Mucosa of rectum (tissue), 2 donors: ENCODE results near the gene PMM1.
"Not testable (repeated sequence)": the region's sequence is repeated elsewhere in the genome, so short reads cannot be mapped to it uniquely, and the experiment has no call there.

ENCODE experiments used
- H3K27ac ChIP-seq, 2 donors: one replicate each; pipeline ENCODE4 v1.7.0; 2013; ENCODE audit warnings: inconsistent platforms in 2 of 2, low read depth in 2 of 2, low read length in 2 of 2
- H3K27me3 ChIP-seq, 2 donors: one replicate each; pipeline ENCODE4 v1.7.0; 2013; ENCODE audit warnings: low read length in 2 of 2; ENCODE audit not compliant: control insufficient read depth in 2 of 2, insufficient read depth in 2 of 2
- H3K36me3 ChIP-seq, 2 donors: one replicate each; pipeline ENCODE4 v1.7.0; 2013; ENCODE audit warnings: low read length in 2 of 2; ENCODE audit not compliant: control insufficient read depth in 2 of 2, insufficient read depth in 2 of 2
- H3K4me1 ChIP-seq, 2 donors: one replicate each; pipeline ENCODE4 v1.7.0; 2013; ENCODE audit warnings: low read length in 2 of 2, mild to moderate bottlenecking in 1 of 2; ENCODE audit not compliant: control insufficient read depth in 2 of 2, insufficient read depth in 2 of 2
- H3K4me3 ChIP-seq, 2 donors: one replicate each; pipeline ENCODE4 v1.7.0; 2013; ENCODE audit warnings: low read length in 2 of 2
- H3K9ac ChIP-seq, 2 donors: one replicate each; pipeline ENCODE4 v1.7.0; 2013; ENCODE audit warnings: low read length in 2 of 2, low read depth in 1 of 2, mild to moderate bottlenecking in 1 of 2
- H3K9me3 ChIP-seq, 2 donors: one replicate each; pipeline ENCODE4 v1.7.0; 2013; ENCODE audit warnings: low read length in 2 of 2; ENCODE audit not compliant: control insufficient read depth in 2 of 2
- donor health status: healthy.
- donor health status: Normal muscosa, but diverticular disease.

Gene PMM1

DNA sequence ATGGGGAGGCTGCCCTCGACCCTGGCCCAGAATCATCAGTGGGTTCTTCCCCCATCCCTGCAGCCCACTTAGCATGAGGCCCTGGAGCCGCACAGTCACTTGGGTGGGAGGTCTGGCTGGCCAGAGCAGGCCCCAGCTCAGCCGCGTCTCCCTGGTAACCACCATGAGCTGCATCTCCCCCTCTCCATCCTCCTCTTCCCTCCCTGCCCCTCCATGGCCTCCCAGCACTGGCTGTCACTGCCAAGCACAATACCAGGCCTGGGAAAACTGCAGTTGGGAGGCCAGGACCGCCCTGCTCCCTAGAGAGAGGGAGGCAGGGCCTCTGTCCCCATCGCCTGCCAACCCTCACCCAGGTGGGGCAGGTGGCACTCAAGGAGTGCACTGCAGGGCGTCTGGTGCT lies 20.8 kb downstream of the PMM1 start:
- Histone ChIP-seq H3K9ac (no peak overlapping the region), H3K36me3 (no peaks in the 10 kb centered on the region), H3K4me1 (no peaks in the 10 kb centered on the region), H3K4me3 (no peak overlapping the region), H3K27me3 (no peaks in the 10 kb centered on the region), H3K27ac (no peak overlapping the region), H3K9me3 (no peaks in the 10 kb centered on the region)

- no peak overlapping the region for H3K9ac ChIP-seq
- H3K4me3 ChIP-seq, result no peak overlapping the region
- no peaks in the 10 kb centered on the region for H3K27me3 ChIP-seq
- H3K36me3 ChIP-seq, result no peaks in the 10 kb centered on the region
- H3K27ac ChIP-seq, result no peak overlapping the region
- no peaks in the 10 kb centered on the region for H3K4me1 ChIP-seq
- no peaks in the 10 kb centered on the region for H3K9me3 ChIP-seq
Measured at GRCh38 chr22:41567512-41567768, 22.2 kb downstream of the PMM1 start.

GRCh38 chr22:41565403-41566054 lies 24.1 kb downstream of the PMM1 start:
- no peak overlapping the region for H3K9ac ChIP-seq
- no peaks in the 10 kb centered on the region for H3K4me1 ChIP-seq
- H3K4me3 ChIP-seq, result no peak overlapping the region
- no peak overlapping the region for H3K27ac ChIP-seq
- H3K9me3 ChIP-seq, result no peaks in the 10 kb centered on the region
- peaks cover 0 to 8% of the 10 kb centered on the region in 2 donors for H3K27me3 ChIP-seq
- no peaks in the 10 kb centered on the region for H3K36me3 ChIP-seq

- Histone ChIP-seq H3K27ac (no peak overlapping the region), H3K4me3 (no peak overlapping the region), H3K27me3 (peaks cover 0 to 8% of the 10 kb centered on the region in 2 donors), H3K4me1 (no peaks in the 10 kb centered on the region), H3K36me3 (no peaks in the 10 kb centered on the region), H3K9ac (no peak overlapping the region), H3K9me3 (no peaks in the 10 kb centered on the region)
Measured at GRCh38 chr22:41564563-41564962, 25.1 kb downstream of the PMM1 start.

- Histone ChIP-seq H3K4me1 (no peaks in the 10 kb centered on the region), H3K9ac (no peak overlapping the region), H3K27ac (no peak overlapping the region)
Measured at GRCh38 chr22:41563051-41563711, 26.5 kb downstream of the PMM1 start.

DNA sequence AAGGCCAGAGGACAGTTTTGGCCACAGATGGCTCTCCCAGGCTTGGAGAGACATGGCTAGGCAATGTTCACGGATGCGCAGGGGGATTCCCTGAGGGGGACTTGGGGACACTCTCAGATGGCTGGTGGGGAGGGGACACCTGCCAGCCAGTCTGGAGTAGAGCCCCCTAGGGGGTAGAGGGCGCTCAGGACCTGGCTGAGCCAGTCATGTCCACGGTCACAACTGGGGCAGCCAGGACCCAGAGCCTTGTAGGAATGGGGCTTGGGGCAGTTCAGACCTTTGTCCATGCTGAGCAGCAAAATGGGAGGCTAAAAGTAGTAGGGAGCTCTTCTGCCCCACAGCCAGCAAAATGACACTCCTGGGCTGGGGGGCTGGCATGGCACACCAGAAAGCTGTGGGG lies 27.2 kb downstream of the PMM1 start:
- Histone ChIP-seq H3K4me1 (peaks cover 0 to 2% of the 10 kb centered on the region in 2 donors), H3K9me3 (no peaks in the 10 kb centered on the region), H3K9ac (no peak overlapping the region), H3K27ac (no peak overlapping the region), H3K36me3 (no peaks in the 10 kb centered on the region), H3K4me3 (no peak overlapping the region), H3K27me3 (peaks cover 0 to 8% of the 10 kb centered on the region in 2 donors)

More at GRCh38 chr22:41563051-41563711, 26.5 kb downstream of the PMM1 start:
- H3K27me3 ChIP-seq, result peaks cover 0 to 8% of the 10 kb centered on the region in 2 donors
- H3K4me3 ChIP-seq, result no peak overlapping the region
- no peaks in the 10 kb centered on the region for H3K36me3 ChIP-seq
- no peaks in the 10 kb centered on the region for H3K9me3 ChIP-seq

- H3K27me3 ChIP-seq, result peaks cover 0 to 8% of the 10 kb centered on the region in 2 donors
- H3K27ac ChIP-seq, result no peak overlapping the region
- no peak overlapping the region for H3K9ac ChIP-seq
- peaks cover 2 to 3% of the 10 kb centered on the region in 2 donors for H3K4me1 ChIP-seq
- H3K36me3 ChIP-seq, result no peaks in the 10 kb centered on the region
- no peaks in the 10 kb centered on the region for H3K9me3 ChIP-seq
- no peak overlapping the region for H3K4me3 ChIP-seq
Measured at GRCh38 chr22:41561788-41562187, 27.9 kb downstream of the PMM1 start.

DNA sequence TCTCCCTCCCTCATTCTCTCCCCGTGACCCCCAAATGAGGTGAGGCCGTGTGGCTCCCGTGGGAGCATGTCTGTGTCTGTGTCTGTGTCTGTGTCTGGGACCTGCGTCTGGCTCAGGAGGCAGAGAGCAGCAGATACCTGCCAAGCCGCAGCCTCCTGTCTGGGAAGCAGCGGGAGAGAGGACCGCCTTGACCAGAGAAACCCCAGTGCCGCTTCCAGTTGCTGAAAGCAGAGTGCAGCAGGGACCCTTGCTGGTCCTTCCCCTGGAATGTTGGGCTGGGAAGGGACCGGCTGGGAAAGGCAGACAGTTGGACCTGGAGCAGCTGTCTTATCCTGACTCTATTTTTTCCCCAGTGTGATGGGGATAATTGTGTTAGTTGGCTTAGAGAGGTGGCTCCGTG lies 28.3 kb downstream of the PMM1 start:
- no peaks in the 10 kb centered on the region for H3K9me3 ChIP-seq
- no peak overlapping the region for H3K27ac ChIP-seq
- H3K9ac ChIP-seq, result no peak overlapping the region
- peak overlapping the region in 1 of 2 donors; percentile 28 for H3K4me3 ChIP-seq
- H3K4me1 ChIP-seq, result peaks cover 2 to 3% of the 10 kb centered on the region in 2 donors
- H3K27me3 ChIP-seq, result peaks cover 0 to 8% of the 10 kb centered on the region in 2 donors
- no peaks in the 10 kb centered on the region for H3K36me3 ChIP-seq

DNA sequence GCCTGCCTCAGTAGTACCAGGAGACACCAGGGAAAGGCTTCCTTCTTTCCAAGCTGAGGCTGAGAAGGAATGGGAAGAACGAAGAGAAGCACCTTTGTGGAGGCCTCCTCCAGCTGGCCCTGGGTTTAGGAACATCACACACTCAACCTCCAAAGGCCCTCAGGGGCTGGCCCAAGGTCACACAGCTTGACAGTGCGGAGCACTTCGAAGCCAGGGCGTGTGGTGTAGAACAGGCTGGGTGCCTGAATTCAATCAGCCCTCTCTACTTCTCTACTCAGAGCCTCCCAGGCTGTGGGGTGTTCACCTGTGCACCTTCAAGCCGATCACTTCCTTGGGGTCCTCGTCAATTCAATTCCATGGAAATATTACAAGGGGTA lies 29.6 kb downstream of the PMM1 start:
- Histone ChIP-seq H3K27me3 (peaks cover 0 to 8% of the 10 kb centered on the region in 2 donors), H3K9ac (no peak overlapping the region), H3K4me1 (peaks cover 2 to 3% of the 10 kb centered on the region in 2 donors), H3K9me3 (no peaks in the 10 kb centered on the region), H3K4me3 (no peak overlapping the region), H3K27ac (no peak overlapping the region), H3K36me3 (no peaks in the 10 kb centered on the region)

DNA sequence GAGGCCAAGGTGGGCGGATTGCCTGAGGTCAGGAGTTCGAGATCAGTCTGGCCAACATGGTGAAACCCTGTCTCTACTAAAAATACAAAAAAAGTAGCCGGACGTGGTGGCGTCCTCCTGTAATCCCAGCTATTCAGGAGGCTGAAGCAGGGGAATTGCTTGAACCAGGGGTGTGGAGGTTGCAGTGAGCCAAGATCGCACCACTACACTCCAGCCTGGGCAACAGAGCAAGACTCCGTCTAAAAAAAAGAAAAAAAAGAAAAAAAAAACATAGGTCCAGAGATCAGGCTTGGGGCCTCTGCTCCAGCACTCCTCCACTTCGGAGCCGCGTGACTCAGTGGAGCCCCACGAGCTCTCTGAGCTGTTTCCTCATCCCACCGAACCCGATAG lies 31.4 kb downstream of the PMM1 start:
- not testable (repeated sequence) for H3K4me1 ChIP-seq, H3K4me3 ChIP-seq, H3K9me3 ChIP-seq, H3K36me3 ChIP-seq, H3K9ac ChIP-seq, H3K27me3 ChIP-seq, H3K27ac ChIP-seq
